Stimulated activated CD8-positive, alpha-beta memory T cell treated with anti-CD3 and anti-CD28 coated beads, Interleukin-15, amount 100 ng/mL, for 1 hour (primary cell): ENCODE results near the gene SPEM1.
"Not testable (repeated sequence)": the region's sequence is repeated elsewhere in the genome, so short reads cannot be mapped to it uniquely, and the experiment has no call there.

Experiments
- DNase-seq: peaks from one replicate; pipeline ENCODE4 v3.0.0-alpha.2; 2020; ENCODE audit warnings: low read depth

The SPEM1 gene

DNA sequence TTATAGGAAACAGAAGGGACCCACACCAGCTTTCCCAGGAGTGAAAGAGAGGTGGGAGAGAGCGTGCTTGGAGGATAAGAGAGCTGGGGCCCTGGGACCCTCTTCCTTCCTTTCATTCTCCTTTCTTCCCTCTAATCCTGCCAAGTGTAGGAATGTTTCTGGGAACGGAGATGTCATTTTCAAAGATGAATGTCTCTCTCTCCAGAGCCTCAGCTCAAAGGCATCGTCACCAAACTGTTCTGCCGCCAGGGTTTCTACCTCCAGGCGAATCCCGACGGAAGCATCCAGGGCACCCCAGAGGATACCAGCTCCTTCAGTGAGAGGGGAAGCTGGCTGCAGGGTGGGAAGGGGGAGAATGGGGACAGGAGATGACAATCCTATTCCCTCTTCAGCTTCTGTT is 21.1 kb downstream of the SPEM1 start:
- no peak for DNase-seq

GRCh38 chr17:7442142-7442541 is 22.0 kb downstream of the SPEM1 start:
- no peak for DNase-seq

DNA sequence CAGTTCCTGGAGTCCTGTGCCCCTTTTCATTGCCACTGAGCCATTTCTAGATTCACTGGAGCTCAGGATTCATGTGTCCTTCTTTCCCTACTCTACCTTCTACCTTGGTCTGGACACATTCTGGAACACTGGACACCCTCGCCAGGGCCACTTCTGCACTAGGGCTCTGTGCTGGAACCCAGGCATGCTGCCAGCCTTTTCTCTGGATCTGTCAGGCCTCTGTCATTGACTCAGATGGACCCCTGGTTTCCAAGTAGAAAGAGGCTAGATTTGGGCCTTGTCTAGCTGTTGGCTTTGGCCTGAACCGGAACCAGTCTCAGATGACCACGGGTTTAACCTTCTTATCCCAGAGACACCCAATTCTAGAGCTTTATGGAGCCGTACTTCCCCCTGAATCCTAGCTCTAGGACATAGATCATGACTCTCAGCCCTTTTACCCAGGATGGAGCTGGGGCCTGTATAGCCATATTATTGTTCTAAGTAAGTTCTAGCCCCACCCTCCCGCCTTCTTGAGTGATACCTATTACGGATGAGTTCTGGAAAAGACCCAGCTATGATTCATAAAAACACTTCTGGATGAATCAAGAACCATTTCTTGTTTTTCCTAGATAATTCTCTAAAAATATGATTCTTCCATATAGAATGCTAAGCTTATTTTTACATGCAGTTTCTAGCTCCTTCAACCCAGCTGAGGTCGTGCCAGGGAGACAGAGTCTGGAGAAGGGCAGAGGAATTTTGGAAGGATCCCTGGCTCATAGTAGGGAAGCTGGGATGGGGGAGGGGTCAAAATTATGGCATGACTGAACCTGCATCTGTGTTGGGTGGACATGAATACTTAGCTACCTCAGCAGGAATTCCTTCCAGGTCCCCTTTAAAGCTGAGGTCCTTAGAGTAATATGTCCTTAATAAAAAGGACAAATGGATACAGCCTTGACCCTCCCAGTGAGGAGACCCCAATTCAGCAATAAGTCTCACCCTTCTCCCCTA is 23.7 kb downstream of the SPEM1 start:
- DNase-seq = no peak

GRCh38 chr17:7444682-7445618 is 24.8 kb downstream of the SPEM1 start, which contains the start of gene CHRNB1:
Gene CHRNB1 (plus strand): TSS chr17:7445061. CDS start chr17:7445128, 67 bp downstream.
- DNase-seq = no peak

GRCh38 chr17:7445619-7445968 is 25.5 kb downstream of the SPEM1 start:
- no peak for DNase-seq

DNA sequence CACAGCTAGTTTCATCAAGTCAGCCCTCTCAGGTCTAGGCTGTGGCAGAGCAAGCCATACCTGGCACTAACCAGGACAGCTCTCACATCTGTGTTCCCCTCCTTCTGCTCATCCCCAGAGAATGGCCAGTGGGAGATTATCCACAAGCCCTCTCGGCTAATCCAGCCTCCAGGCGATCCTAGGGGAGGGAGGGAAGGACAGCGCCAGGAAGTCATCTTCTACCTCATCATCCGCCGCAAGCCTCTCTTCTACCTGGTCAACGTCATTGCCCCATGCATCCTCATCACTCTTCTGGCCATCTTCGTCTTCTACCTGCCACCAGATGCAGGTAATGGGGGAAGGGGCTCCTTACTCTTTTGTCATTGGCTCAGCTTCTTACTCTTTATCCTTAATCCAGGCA is 28.3 kb downstream of the SPEM1 start:
- no peak for DNase-seq

DNA sequence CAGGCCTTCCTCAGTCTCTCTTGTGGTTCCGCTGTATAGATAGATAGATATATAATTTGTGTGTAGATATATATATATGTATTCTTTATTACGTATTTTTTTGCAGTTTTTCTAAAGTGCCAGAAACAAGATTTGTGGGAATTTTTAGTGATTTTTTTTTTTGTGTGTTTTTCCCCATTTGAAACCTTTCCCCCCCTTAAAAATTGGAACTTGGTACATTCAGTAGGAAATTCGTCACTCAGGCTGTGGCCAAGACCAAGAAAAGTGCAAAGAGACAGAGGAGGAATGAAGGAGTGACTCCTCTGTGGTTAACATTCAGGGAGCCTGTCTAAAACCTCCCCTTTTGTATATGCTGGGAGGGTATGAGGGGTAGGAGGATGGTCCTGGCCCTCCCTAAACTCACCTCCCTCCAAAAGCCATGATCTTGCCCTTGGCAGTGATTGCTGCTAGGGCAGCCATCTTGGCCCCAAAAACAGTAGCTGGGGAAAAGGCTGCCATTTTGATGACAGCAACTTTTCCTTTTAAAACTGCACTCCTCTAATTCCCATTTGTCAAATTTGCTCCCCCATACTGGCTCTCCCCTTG is 39.9 kb downstream of the SPEM1 start:
- DNase-seq = no peak

DNA sequence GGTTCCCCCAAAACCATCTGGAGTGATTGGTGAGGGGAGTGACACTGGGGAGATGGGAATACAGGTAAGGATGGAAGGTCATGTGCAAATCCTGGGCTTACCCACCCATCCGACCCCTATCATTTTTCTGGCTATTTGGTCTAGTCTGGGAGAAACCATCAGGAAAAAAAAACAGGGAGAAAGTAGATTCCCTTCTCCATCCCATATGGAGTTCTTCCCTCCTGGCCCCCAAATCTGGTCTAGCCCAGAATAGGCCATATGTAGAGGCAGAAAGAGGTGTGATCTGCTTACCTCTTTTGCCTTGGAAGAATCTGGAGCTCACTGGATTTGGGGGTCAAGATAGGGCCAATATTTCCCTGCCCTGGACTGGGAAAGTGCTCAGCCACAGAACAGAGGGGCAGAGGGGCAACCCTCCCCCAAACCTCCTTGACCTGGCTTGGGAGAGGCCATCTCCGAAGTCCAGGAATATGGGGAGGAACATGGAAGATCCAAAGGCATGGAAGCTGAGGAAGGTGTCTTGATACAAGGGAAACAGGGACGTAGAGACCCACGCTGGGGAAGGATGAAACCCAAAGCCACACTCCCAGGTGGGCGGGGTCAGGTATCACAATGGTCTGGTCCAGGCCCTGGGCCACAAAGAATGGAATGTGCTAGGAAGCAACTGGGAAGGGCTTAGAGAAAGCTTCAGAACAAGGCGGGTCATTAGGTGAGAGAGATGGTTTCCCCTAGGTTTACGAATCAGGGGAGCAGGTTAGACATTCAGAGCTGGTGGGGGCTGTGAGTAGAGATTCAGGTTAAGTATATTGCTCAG is 40.9 kb downstream of the SPEM1 start:
- DNase-seq = no peak

GRCh38 chr17:7462474-7463371 is 42.6 kb downstream of the SPEM1 start:
- DNase-seq = no peak

- no peak for DNase-seq
Observed at GRCh38 chr17:7463372-7463846, 43.3 kb downstream of the SPEM1 start.

- DNase-seq = no peak
Observed at GRCh38 chr17:7464081-7464480, 44.0 kb downstream of the SPEM1 start.

- no peak for DNase-seq
Observed at GRCh38 chr17:7465597-7466275, 45.6 kb downstream of the SPEM1 start.

GRCh38 chr17:7466318-7466638 is 46.2 kb downstream of the SPEM1 start:
- DNase-seq = no peak

DNA sequence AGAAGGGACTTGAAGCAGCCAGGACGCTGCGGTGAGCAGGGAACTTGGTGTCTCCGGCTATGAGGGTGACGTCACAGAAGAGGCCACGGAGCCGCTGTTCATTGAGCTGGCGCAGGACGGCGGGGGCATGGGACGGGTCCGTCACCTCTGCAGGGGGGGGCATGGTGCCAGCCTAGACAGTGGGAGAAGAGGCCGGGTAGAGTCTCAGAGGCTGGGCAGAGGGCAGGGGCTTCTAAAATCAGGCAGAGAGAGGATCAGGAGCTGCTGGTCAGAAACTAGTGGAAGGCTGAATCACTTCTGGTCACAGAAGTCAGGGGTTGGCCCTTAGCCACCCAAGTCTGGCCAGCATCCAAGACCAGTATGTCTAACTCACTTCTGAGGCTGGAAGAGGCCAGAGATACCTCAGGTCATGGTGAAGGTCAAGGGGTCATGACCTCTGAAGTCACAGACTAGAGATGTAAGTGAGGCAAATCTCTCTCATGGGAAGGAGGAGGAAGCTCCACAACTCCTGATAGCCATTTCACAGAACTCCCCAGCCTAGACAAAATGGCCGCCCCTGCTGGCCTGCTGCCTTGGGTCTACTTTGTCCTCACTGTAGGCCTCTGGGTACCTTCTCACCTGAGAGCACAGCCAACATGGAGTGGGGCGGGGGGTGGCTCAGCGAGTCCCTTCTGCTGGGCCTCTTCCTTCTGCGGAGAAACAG is 46.7 kb downstream of the SPEM1 start:
- no peak for DNase-seq

- no peak for DNase-seq
Observed at GRCh38 chr17:7467498-7467897, 47.4 kb downstream of the SPEM1 start.

DNA sequence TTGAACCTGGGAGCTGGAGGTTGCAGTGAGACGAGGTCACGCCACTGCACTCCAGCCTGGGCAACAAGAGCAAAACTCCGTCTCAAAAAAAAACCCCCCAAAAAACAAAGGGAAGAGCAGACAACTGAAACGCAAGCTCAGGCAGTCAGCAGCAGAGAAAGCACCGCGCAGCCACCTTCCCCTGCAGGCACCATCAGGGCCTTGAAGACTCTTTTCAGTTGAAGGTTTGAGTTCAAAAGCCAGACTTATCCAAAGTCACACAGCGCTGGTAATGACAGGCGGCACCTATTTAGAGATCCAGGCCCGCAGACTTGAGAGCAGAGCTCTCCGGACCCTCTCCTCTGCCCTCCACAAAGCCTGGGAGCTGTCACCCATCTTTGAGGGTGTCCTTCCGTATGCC is 48.2 kb downstream of the SPEM1 start:
- DNase-seq = no peak

DNA sequence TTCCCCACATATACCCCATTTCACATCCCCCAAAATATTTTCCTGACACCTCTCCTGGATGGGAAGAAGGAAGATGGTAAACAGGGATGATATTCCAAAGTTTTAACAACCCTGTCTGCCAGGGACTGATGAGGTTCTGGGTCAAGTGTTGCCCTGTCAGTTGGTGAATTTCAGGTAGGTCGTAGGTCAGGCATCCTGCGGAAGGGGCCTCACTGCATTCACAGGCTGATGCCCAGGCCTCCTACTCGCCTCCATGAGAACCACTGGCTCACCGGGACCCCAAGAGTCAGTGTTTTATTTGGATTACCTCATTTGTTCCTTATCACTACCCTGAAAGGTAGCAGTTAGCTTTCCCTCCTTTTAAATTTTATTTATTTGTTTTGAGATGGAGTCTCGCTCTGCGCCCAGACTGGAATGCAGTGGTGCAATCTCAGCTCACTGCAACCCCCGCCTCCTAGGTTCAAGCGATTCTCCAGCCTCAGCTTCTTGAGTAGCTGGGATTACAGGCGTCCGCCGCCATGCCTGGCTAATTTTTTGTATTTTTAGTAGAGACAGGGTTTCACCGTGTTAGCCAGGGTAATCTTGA is 48.8 kb downstream of the SPEM1 start:
- no peak for DNase-seq

- DNase-seq = not testable (repeated sequence)
Observed at GRCh38 chr17:7469843-7470242, 49.7 kb downstream of the SPEM1 start.

DNA sequence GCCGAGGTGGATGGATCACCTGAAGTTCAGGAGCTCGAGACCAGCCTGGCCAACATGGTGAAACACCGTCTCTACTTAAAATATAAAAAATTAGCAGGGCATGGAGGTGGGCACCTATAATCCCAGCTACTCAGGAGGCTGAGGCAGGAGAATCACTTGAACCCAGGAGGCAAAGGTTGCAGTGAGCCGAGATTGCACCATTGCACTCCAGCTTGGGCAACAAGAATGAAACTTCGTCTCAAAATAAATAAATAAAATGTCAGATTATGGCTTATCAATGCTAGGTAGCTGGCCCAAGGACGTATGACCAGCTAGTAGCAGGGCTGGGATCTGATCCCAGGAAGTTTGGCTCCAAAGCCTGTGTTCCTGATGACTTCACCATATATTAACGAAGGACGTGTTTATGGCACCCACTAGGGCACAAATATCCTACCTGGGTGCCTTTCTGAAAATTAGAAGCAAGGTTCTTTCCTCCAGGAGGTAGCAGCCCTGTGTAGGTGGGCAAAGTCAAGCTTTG is 50.4 kb downstream of the SPEM1 start:
- DNase-seq = not testable (repeated sequence)
